H9 (cell line): ENCODE data around the gene EDA. TPM values are rescaled to one million over a fixed set of nuclear protein-coding genes. Genes with fewer than 3 reads are reported as not detected.

ENCODE experiments used
- DNase-seq: peaks from one replicate; pipeline ENCODE4 v3.0.0-alpha.2; 2017
- H2AFZ ChIP-seq: one replicate; pipeline ENCODE4 v1.6.1; 2013; ENCODE audit warnings: mild to moderate bottlenecking, low read length, control low read depth, moderate library complexity
- H2AK5ac ChIP-seq: 2 replicates; pipeline ENCODE4 v1.6.1; 2013; ENCODE audit warnings: low read length, control low read depth, mixed read lengths; ENCODE audit not compliant: insufficient read length
- H2BK120ac ChIP-seq: one replicate; pipeline ENCODE4 v1.6.1; 2013; ENCODE audit warnings: low read depth, mild to moderate bottlenecking, low read length, control low read depth, inconsistent platforms; ENCODE audit not compliant: poor library complexity, severe bottlenecking
- H2BK12ac ChIP-seq: 2 replicates; pipeline ENCODE4 v1.6.1; 2013; ENCODE audit warnings: low read length, control low read depth, mixed read lengths, low read depth; ENCODE audit not compliant: insufficient read length
- H2BK15ac ChIP-seq: 2 replicates; pipeline ENCODE4 v1.6.1; 2013; ENCODE audit warnings: low read depth, low read length, control low read depth
- H2BK20ac ChIP-seq: one replicate; pipeline ENCODE4 v1.6.1; 2013; ENCODE audit warnings: low read depth, mild to moderate bottlenecking, low read length, control low read depth, inconsistent platforms; ENCODE audit not compliant: poor library complexity, severe bottlenecking
- H2BK5ac ChIP-seq: 2 replicates; pipeline ENCODE4 v1.6.1; 2013; ENCODE audit warnings: low read length, control low read depth, mixed read lengths; ENCODE audit not compliant: insufficient read length
- H3K14ac ChIP-seq: 2 replicates; pipeline ENCODE4 v1.6.1; 2013; ENCODE audit warnings: low read length, control low read depth; ENCODE audit not compliant: insufficient read depth
- H3K18ac ChIP-seq: 2 replicates; pipeline ENCODE4 v1.6.1; 2013; ENCODE audit warnings: low read depth, mild to moderate bottlenecking, mixed read lengths, low read length, control low read depth; ENCODE audit not compliant: insufficient read length
- H3K23ac ChIP-seq: 2 replicates; pipeline ENCODE4 v1.6.1; 2013; ENCODE audit warnings: low read length, control low read depth, mixed read lengths, low read depth; ENCODE audit not compliant: insufficient read length
- H3K23me2 ChIP-seq: 2 replicates; pipeline ENCODE4 v1.6.1; 2013; ENCODE audit warnings: low read depth, mild to moderate bottlenecking, mixed read lengths, low read length, control low read depth; ENCODE audit not compliant: insufficient read length, poor library complexity, severe bottlenecking
- H3K27ac ChIP-seq: 2 replicates; pipeline ENCODE4 v1.5.1; 2013; ENCODE audit warnings: low read length, control low read depth, mixed read lengths, low read depth; ENCODE audit not compliant: insufficient read length
- H3K27me3 ChIP-seq: 2 replicates; pipeline ENCODE4 v1.6.1; 2013; ENCODE audit warnings: low read length, control low read depth, inconsistent platforms; ENCODE audit not compliant: insufficient read depth
- H3K4ac ChIP-seq: 2 replicates; pipeline ENCODE4 v1.6.1; 2013; ENCODE audit warnings: low read depth, mild to moderate bottlenecking, control low read depth, inconsistent platforms, low read length, moderate library complexity
- H3K4me1 ChIP-seq: 2 replicates; pipeline ENCODE4 v1.6.1; 2013; ENCODE audit warnings: low read length, control low read depth, inconsistent platforms; ENCODE audit not compliant: insufficient read depth
- H3K4me2 ChIP-seq: 2 replicates; pipeline ENCODE4 v1.6.1; 2013; ENCODE audit warnings: low read length, control low read depth, mixed read lengths; ENCODE audit not compliant: insufficient read length, insufficient read depth
- H3K56ac ChIP-seq: 2 replicates; pipeline ENCODE4 v1.6.1; 2013; ENCODE audit warnings: low read depth, mild to moderate bottlenecking, mixed read lengths, low read length, control low read depth; ENCODE audit not compliant: insufficient read length
- H3K79me1 ChIP-seq: 2 replicates; pipeline ENCODE4 v1.6.1; 2013; ENCODE audit warnings: low read depth, mild to moderate bottlenecking, moderate library complexity, low read length, control low read depth, inconsistent platforms; ENCODE audit not compliant: insufficient read depth, poor library complexity, severe bottlenecking
- H3K79me2 ChIP-seq: 2 replicates; pipeline ENCODE4 v1.6.1; 2013; ENCODE audit warnings: low read length, control low read depth, inconsistent platforms; ENCODE audit not compliant: insufficient read depth
- H3K9ac ChIP-seq: 2 replicates; pipeline ENCODE4 v1.6.1; 2013; ENCODE audit warnings: low read length, control low read depth, mixed read lengths; ENCODE audit not compliant: insufficient read length; ENCODE audit errors: extremely low read depth
- H3K9me3 ChIP-seq: one replicate; pipeline ENCODE4 v1.6.1; 2013; ENCODE audit warnings: low read depth, low read length, inconsistent platforms; ENCODE audit not compliant: control insufficient read depth
- H3T11ph ChIP-seq: one replicate; pipeline ENCODE4 v1.6.1; 2013; ENCODE audit warnings: mild to moderate bottlenecking, low read length, control low read depth, inconsistent platforms
- H4K20me1 ChIP-seq: one replicate; pipeline ENCODE4 v1.6.1; 2013; ENCODE audit not compliant: control insufficient read depth, insufficient read length, insufficient read depth
- H4K5ac ChIP-seq: 2 replicates; pipeline ENCODE4 v1.6.1; 2013; ENCODE audit warnings: low read depth, mild to moderate bottlenecking, mixed read lengths, low read length, control low read depth; ENCODE audit not compliant: insufficient read length
- H4K8ac ChIP-seq: replicated peaks from 2 replicates; pipeline ENCODE4 v1.6.1; 2013; ENCODE audit warnings: low read length, control low read depth, mixed read lengths, low read depth; ENCODE audit not compliant: insufficient read length
- H4K91ac ChIP-seq: 2 replicates; pipeline ENCODE4 v1.6.1; 2013; ENCODE audit warnings: low read depth, mild to moderate bottlenecking, moderate library complexity, mixed read lengths, low read length, control low read depth; ENCODE audit not compliant: insufficient read length
- H3K27ac Mint-ChIP-seq, 3 experiments: 2 replicates in 2 of 3; 3 replicates in 1 of 3; pipeline ENCODE4 v1.8.0; 2020 to 2021; ENCODE audit warnings: mixed read lengths in 3 of 3, mild to moderate bottlenecking in 1 of 3, moderate library complexity in 1 of 3
- H3K27me3 Mint-ChIP-seq: 2 replicates; pipeline ENCODE4 v1.8.0; 2021; ENCODE audit warnings: low read depth, mild to moderate bottlenecking, moderate library complexity, mixed read lengths
- H3K36me3 Mint-ChIP-seq, 3 experiments: 2 replicates in 2 of 3; 3 replicates in 1 of 3; pipeline ENCODE4 v1.8.0; 2020 to 2021; ENCODE audit warnings: low read depth in 3 of 3, mixed read lengths in 3 of 3; ENCODE audit not compliant: insufficient read depth in 1 of 3
- H3K4me1 Mint-ChIP-seq, 2 experiments: 2 replicates each; pipeline ENCODE4 v1.8.0; 2020; ENCODE audit warnings: mixed read lengths in 2 of 2
- H3K4me3 Mint-ChIP-seq, 2 experiments: 2 replicates in 1 of 2; 3 replicates in 1 of 2; pipeline ENCODE4 v1.8.0; 2020 to 2021; ENCODE audit warnings: mild to moderate bottlenecking in 2 of 2, mixed read lengths in 2 of 2, moderate library complexity in 1 of 2
- H3K9me3 Mint-ChIP-seq, 2 experiments: 2 replicates in 1 of 2; 3 replicates in 1 of 2; pipeline ENCODE4 v1.8.0; 2020; ENCODE audit warnings: mild to moderate bottlenecking in 2 of 2, mixed read lengths in 2 of 2, moderate library complexity in 1 of 2
- CTCF ChIP-seq: fragments of 200-600 bp; sonication (generic); conservative IDR thresholded peaks from 3 replicates; pipeline ENCODE4 v1.8.0; 2021; ENCODE audit warnings: antibody characterized with exemption, mild to moderate bottlenecking
- WGBS: extraction: QIAGEN DNeasy Blood & Tissue Kit; methylation state at CpG from one replicate; pipeline ENCODE4 v1.1.7; 2013; ENCODE audit warnings: missing lambda C conversion rate, low lambda C conversion rate, mixed read lengths; ENCODE audit not compliant: insufficient read length; ENCODE audit errors: extremely low coverage; 5-methylcytosine and 5-hydroxymethylcytosine counted together
- total RNA-seq: library from RNA; stranded (reverse); gene quantifications from 2 replicates; pipeline ENCODE4 v1.2.1, GENCODE V29; 2021

EDA gene
- total RNA-seq, 1 experiment from 2014 or later: 7.7 TPM

GRCh38 chrX:69932323-69932722, 316.4 kb downstream of the EDA start:
- Mint-ChIP-seq H3K27me3 (0 out of 2 replicates have a peak, but pooled peaks cover under 1% of the 10 kb centered on the region), H3K27ac (no peak overlapping the region), H3K9me3 (peaks cover 45 to 60% of the 10 kb centered on the region in 2 experiments), H3K4me3 (no peak overlapping the region), H3K36me3 (peaks cover 0 to 2% (median 0%) of the 10 kb centered on the region in 3 experiments; a peak in 2 of 7 replicates), H3K4me1 (no peaks in the 10 kb centered on the region)
- Histone ChIP-seq H3K4ac (no peak overlapping the region), H2AK5ac (no peak overlapping the region), H2BK5ac (no peak overlapping the region), H2AFZ (no peak overlapping the region), H3K9me3 (peaks cover 16% of the 10 kb centered on the region), H2BK12ac (no peak overlapping the region), H3K27ac (no peak overlapping the region), H2BK15ac (no peak overlapping the region), H3K23me2 (no peaks in the 10 kb centered on the region), H4K20me1 (no peaks in the 10 kb centered on the region), H3K14ac (no peak overlapping the region), H3K18ac (no peak overlapping the region), H3T11ph (no peak overlapping the region), H3K23ac (no peak overlapping the region), H3K4me2 (no peak overlapping the region), H2BK120ac (no peak overlapping the region), H4K91ac (no peak overlapping the region), H3K27me3 (no peaks in the 10 kb centered on the region), H4K8ac (no peak overlapping the region), H3K79me2 (no peaks in the 10 kb centered on the region), H3K56ac (no peak overlapping the region), H3K9ac (no peak overlapping the region), H3K4me1 (no peaks in the 10 kb centered on the region), H3K79me1 (no peaks in the 10 kb centered on the region), H4K5ac (no peak overlapping the region), H2BK20ac (no peak overlapping the region)
- DNase-seq: no peak
- WGBS: no CpG with 5 or more reads among the region's 3 CpGs
- TF ChIP-seq CTCF: no peak
